SU-DHL-6 (cell line): Measurements from ENCODE around the gene MAPT.

Source experiments
- H2AFZ ChIP-seq: fragments of 200-600 bp; sonication (generic); 2 replicates; pipeline ENCODE4 v1.6.1; 2014; ENCODE audit warnings: low read depth, mild to moderate bottlenecking, moderate library complexity, mixed read lengths, antibody characterized with exemption, low read length; ENCODE audit not compliant: severe bottlenecking
- H3F3A ChIP-seq: fragments of 200-600 bp; shearing (Covaris generic); 2 replicates; pipeline ENCODE4 v1.6.0; 2016; ENCODE audit warnings: antibody characterized with exemption, mild to moderate bottlenecking; ENCODE audit not compliant: insufficient read depth
- H3K27ac ChIP-seq: fragments of 200-600 bp; sonication (generic); 2 replicates; pipeline ENCODE4 v1.5.1; 2016; ENCODE audit warnings: low read depth, mild to moderate bottlenecking, low read length, moderate library complexity, mixed read lengths
- H3K27me3 ChIP-seq: fragments of 200-600 bp; sonication (generic), shearing (Covaris generic); 2 replicates; pipeline ENCODE4 v1.6.0; 2014; ENCODE audit warnings: mild to moderate bottlenecking, low read length
- H3K36me3 ChIP-seq: fragments of 200-600 bp; sonication (generic); 2 replicates; pipeline ENCODE4 v1.6.1; 2014; ENCODE audit warnings: mild to moderate bottlenecking, low read length, mixed read lengths
- H3K4me2 ChIP-seq: fragments of 300-600, 200-600 bp; shearing (Covaris generic), sonication (generic); 2 replicates; pipeline ENCODE4 v1.6.0; 2014; ENCODE audit warnings: low read length, low read depth, mild to moderate bottlenecking; ENCODE audit not compliant: poor library complexity, severe bottlenecking
- H3K4me3 ChIP-seq: fragments of 200-600 bp; sonication (generic); 2 replicates; pipeline ENCODE4 v1.5.1; 2014; ENCODE audit warnings: antibody characterized with exemption, low read length, mild to moderate bottlenecking, mixed read lengths; ENCODE audit not compliant: insufficient read depth, poor library complexity, severe bottlenecking
- H3K79me2 ChIP-seq: fragments of 200-600 bp; sonication (generic); 2 replicates; pipeline ENCODE4 v1.6.1; 2014; ENCODE audit warnings: mild to moderate bottlenecking, low read length, moderate library complexity; ENCODE audit not compliant: insufficient read depth
- H3K9ac ChIP-seq: fragments of 200-600 bp; sonication (generic); 2 replicates; pipeline ENCODE4 v1.7.0; 2014; ENCODE audit warnings: mild to moderate bottlenecking, low read length
- H3K9me2 ChIP-seq: fragments of 200-600 bp; sonication (generic); replicated peaks from 2 replicates; pipeline ENCODE4 v1.6.1; 2014; ENCODE audit warnings: low read length; ENCODE audit not compliant: insufficient read depth
- H3K9me3 ChIP-seq: fragments of 200-600 bp; sonication (generic); 2 replicates; pipeline ENCODE4 v1.6.1; 2014; ENCODE audit warnings: low read length, mixed read lengths; ENCODE audit not compliant: insufficient read depth
- H4K20me1 ChIP-seq: fragments of 200-600 bp; sonication (generic); 2 replicates; pipeline ENCODE4 v1.6.1; 2014; ENCODE audit warnings: low read depth, mild to moderate bottlenecking, antibody characterized with exemption, low read length, moderate library complexity, mixed read lengths
- CTCF ChIP-seq: fragments of 200-600 bp; sonication (generic); IDR thresholded peaks from one replicate; pipeline ENCODE4 v1.5.1; 2017; ENCODE audit warnings: antibody characterized with exemption, mild to moderate bottlenecking, low read length, moderate library complexity; ENCODE audit not compliant: insufficient read depth, poor library complexity, severe bottlenecking
- EZH2phosphoT487 ChIP-seq: fragments of 200-600 bp; sonication (generic), shearing (Covaris generic); conservative IDR thresholded peaks from 2 replicates; pipeline ENCODE4 v1.6.1; 2018; ENCODE audit warnings: mild to moderate bottlenecking, antibody characterized with exemption, low read length, moderate library complexity, mixed read lengths

MAPT gene

DNA sequence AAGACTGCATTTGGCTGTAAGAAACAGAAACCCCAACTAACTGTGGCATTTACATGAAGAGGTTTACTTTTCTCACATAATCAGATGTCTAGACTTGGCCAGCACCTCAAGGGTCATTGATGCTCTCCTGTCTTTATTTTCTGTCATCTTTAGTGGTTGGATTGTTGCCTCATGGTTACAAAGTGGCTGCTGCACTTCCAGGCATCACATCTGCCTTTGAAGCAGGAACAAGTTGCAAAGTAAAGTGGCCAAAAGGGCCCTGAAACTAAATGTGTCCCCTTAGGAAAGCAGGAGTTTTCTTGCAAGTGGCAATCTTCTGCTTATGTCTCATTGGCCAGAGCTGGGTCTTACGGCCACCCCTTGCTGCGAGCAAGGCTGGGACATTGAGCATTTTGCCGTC, 78.2 kb downstream of the MAPT start:
- H3F3A ChIP-seq: no peaks in the 10 kb centered on the region
- H3K9ac ChIP-seq: no peak overlapping the region
- no peak overlapping the region for H3K27ac ChIP-seq
- no peaks in the 10 kb centered on the region for H3K36me3 ChIP-seq
- no peak overlapping the region for H3K4me3 ChIP-seq
- no peaks in the 10 kb centered on the region for H3K9me3 ChIP-seq
- H3K27me3 ChIP-seq: no peaks in the 10 kb centered on the region
- H2AFZ ChIP-seq: no peak overlapping the region
- H3K9me2 ChIP-seq: no peaks in the 10 kb centered on the region
- no peak overlapping the region for H3K4me2 ChIP-seq
- H3K79me2 ChIP-seq: no peaks in the 10 kb centered on the region
- TF ChIP-seq CTCF: no peak
- no peak for TF ChIP-seq EZH2phosphoT487
- H4K20me1 ChIP-seq: no peaks in the 10 kb centered on the region

- Histone ChIP-seq H3K4me2 (no peak overlapping the region), H3K9me3 (no peaks in the 10 kb centered on the region), H3F3A (no peaks in the 10 kb centered on the region), H3K79me2 (no peaks in the 10 kb centered on the region), H3K27me3 (no peaks in the 10 kb centered on the region), H3K4me3 (no peak overlapping the region), H3K9me2 (no peaks in the 10 kb centered on the region), H3K36me3 (no peaks in the 10 kb centered on the region), H2AFZ (no peak overlapping the region), H3K27ac (no peak overlapping the region), H4K20me1 (no peaks in the 10 kb centered on the region), H3K9ac (no peak overlapping the region)
- TF ChIP-seq EZH2phosphoT487 (no peak), CTCF (no peak)
Observed at GRCh38 chr17:45973099-45973780, 78.9 kb downstream of the MAPT start.

DNA sequence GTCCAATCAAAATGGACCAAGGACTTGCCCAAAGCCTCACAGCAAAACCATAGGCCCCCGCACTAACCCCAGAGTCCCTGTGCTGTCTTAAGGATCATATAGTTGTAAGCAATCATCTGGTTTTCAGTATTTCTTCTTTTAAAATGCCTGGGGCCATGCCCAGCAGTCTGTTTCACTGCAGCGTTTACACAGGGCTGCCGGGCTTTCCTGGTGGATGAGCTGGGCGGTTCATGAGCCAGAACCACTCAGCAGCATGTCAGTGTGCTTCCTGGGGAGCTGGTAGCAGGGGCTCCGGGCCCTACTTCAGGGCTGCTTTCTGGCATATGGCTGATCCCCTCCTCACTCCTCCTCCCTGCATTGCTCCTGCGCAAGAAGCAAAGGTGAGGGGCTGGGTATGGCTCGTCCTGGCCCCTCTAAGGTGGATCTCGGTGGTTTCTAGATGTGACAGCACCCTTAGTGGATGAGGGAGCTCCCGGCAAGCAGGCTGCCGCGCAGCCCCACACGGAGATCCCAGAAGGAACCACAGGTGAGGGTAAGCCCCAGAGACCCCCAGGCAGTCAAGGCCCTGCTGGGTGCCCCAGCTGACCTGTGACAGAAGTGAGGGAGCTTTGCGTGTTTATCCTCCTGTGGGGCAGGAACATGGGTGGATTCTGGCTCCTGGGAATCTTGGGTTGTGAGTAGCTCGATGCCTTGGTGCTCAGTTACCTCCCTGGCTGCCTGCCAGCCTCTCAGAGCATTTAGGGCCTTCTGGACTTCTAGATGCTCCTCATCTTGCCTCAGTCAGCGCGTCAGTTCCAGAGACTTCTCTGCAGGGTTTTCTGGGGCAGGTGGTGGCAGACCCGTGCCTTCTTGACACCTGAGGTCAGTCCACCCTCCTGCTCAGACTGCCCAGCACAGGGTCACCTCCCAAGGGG, 79.8 kb downstream of the MAPT start:
- no peak for TF ChIP-seq CTCF
- TF ChIP-seq EZH2phosphoT487: no peak
- Histone ChIP-seq H3K79me2 (no peaks in the 10 kb centered on the region), H4K20me1 (no peaks in the 10 kb centered on the region), H3K9me3 (no peaks in the 10 kb centered on the region), H3K4me2 (no peak overlapping the region), H3K36me3 (no peaks in the 10 kb centered on the region), H3K27me3 (no peaks in the 10 kb centered on the region), H2AFZ (no peak overlapping the region), H3K27ac (no peak overlapping the region), H3K9ac (no peak overlapping the region), H3K9me2 (no peaks in the 10 kb centered on the region), H3F3A (no peaks in the 10 kb centered on the region), H3K4me3 (no peak overlapping the region)
